Tongue (tissue), 2 donors: ENCODE results near the gene MEX3B. TPM values are rescaled to one million over a fixed set of nuclear protein-coding genes. Genes with fewer than 3 reads are reported as not detected.
"Not testable (repeated sequence)": the region's sequence is repeated elsewhere in the genome, so short reads cannot be mapped to it uniquely, and the experiment has no call there.

Experiments used
- DNase-seq: peaks from one replicate; pipeline ENCODE4 v3.0.0-alpha.2; 2015
- total RNA-seq: library from RNA; depleted of rRNA; stranded (reverse); fragments of >200 nt; gene quantifications from one replicate; pipeline ENCODE4 v1.2.3, GENCODE V29; 2014

MEX3B gene
- total RNA-seq, 1 donor from 2014 or later = 9.1 TPM

GRCh38 chr15:82005239-82005638, 40.6 kb downstream of the MEX3B start:
- no peak for DNase-seq

- DNase-seq = no peak
Observed at GRCh38 chr15:82003916-82004315, 41.9 kb downstream of the MEX3B start.

- not testable (repeated sequence) for DNase-seq
Observed at GRCh38 chr15:81995081-81995480, 50.7 kb downstream of the MEX3B start.

GRCh38 chr15:81992523-81992922, 53.3 kb downstream of the MEX3B start:
- no peak for DNase-seq

Other genes starting within 250 kb of the MEX3B start
- gene EFL1, start 216.7 kb upstream of the MEX3B start, total RNA-seq = 30.1 TPM
- 1.8 TPM for gene SAXO2, start 216.8 kb upstream of the MEX3B start, total RNA-seq